Progenitor cell of endocrine pancreas (in vitro differentiated cells): ENCODE results near the gene GORASP2. TPM values are rescaled to one million over a fixed set of nuclear protein-coding genes. Genes with fewer than 3 reads are reported as not detected.

Experiments
- DNase-seq: peaks from one replicate; pipeline ENCODE4 v3.0.0; 2021; ENCODE audit warnings: low spot score; ENCODE audit not compliant: unreplicated experiment
- H3K27ac Mint-ChIP-seq: 2 replicates; pipeline ENCODE4 v1.8.0; 2021; ENCODE audit warnings: mild to moderate bottlenecking, moderate library complexity, mixed read lengths
- H3K27me3 Mint-ChIP-seq: 2 replicates; pipeline ENCODE4 v1.8.0; 2021; ENCODE audit warnings: mixed read lengths
- H3K36me3 Mint-ChIP-seq: 2 replicates; pipeline ENCODE4 v1.8.0; 2022; ENCODE audit warnings: mixed read lengths; ENCODE audit not compliant: insufficient read depth
- H3K4me1 Mint-ChIP-seq: 2 replicates; pipeline ENCODE4 v1.8.0; 2021; ENCODE audit warnings: low read depth, mixed read lengths
- H3K4me3 Mint-ChIP-seq: 2 replicates; pipeline ENCODE4 v1.8.0; 2021; ENCODE audit warnings: low read depth, mild to moderate bottlenecking, moderate library complexity, mixed read lengths
- H3K9me3 Mint-ChIP-seq: 2 replicates; pipeline ENCODE4 v1.8.0; 2021; ENCODE audit warnings: low read depth, mixed read lengths
- total RNA-seq: library from RNA; stranded (reverse); gene quantifications from 2 replicates; pipeline ENCODE4 v1.2.1, GENCODE V29; 2021
- TF ChIP-seq, protein P1 (sequence below): fragments of 200-600 bp; sonication (generic); IDR thresholded peaks from one replicate; pipeline ENCODE4 v1.5.0; 2021; ENCODE audit warnings: antibody characterized with exemption, mild to moderate bottlenecking; ENCODE audit not compliant: unreplicated experiment

Gene GORASP2
- total RNA-seq, 1 donor from 2014 or later, result 64.3 TPM

DNA sequence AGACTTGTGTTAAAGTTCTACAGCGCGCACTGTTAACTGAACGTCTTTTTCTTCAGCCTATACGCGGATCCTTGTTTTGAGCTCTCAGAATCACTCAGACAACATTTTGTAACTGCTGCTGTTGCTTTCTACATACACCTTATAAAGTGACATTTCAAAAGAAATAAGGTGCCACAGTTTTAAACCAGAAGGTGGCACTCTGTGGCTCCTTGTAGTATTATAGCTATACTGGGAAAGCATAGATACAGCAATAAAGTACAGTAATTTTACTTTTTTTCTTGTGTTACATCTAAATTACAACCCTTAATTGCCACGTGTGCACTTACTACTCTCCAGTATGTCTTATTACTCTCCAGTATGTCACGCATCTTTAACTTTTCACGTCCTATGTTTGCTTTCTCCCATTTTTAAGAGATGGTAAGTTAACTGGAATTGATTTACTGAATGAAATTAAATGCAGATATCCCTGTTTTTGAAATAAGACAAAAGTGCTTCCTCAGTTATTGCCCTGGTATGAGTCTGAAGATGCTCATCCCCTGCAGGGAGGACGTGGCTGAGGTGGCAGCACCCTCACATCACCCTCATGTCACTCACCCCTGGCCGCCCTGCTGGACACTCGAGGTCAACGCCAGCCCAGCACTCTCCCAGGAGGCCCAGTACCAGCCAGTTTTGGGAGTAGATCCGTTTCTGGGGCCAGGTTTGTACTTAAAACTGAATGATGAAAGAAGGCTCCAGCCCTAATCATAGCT lies 37.8 kb downstream of the GORASP2 start:
- Mint-ChIP-seq H3K27me3 (no peaks in the 10 kb centered on the region), H3K27ac (no peak overlapping the region), H3K4me1 (peaks cover 13% of the 10 kb centered on the region), H3K9me3 (no peaks in the 10 kb centered on the region), H3K4me3 (no peak overlapping the region), H3K36me3 (peaks cover 21% of the 10 kb centered on the region)
- TF ChIP-seq, protein P1, sequence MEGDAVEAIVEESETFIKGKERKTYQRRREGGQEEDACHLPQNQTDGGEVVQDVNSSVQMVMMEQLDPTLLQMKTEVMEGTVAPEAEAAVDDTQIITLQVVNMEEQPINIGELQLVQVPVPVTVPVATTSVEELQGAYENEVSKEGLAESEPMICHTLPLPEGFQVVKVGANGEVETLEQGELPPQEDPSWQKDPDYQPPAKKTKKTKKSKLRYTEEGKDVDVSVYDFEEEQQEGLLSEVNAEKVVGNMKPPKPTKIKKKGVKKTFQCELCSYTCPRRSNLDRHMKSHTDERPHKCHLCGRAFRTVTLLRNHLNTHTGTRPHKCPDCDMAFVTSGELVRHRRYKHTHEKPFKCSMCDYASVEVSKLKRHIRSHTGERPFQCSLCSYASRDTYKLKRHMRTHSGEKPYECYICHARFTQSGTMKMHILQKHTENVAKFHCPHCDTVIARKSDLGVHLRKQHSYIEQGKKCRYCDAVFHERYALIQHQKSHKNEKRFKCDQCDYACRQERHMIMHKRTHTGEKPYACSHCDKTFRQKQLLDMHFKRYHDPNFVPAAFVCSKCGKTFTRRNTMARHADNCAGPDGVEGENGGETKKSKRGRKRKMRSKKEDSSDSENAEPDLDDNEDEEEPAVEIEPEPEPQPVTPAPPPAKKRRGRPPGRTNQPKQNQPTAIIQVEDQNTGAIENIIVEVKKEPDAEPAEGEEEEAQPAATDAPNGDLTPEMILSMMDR, result peak; percentile 40
- no peak for DNase-seq

DNA sequence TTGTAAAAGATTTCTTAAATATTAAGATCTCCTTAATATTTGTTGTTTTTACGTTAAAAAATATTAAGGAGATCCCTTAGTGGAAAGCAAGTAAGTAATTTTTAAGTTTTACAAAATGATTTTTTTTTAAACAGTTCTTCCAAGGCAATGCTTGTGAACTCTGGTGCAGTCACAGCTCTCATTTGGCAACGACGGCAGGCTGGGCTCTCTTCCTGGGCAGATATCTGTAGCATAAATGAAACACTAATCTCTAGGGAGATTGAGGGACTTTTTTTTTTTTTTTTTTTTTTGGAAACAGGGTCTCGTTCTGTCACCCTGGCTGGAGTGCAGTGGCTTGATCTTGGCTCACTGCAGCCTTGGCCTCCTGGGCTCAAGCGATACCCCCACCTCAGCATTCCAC lies 38.5 kb downstream of the GORASP2 start:
- H3K9me3 Mint-ChIP-seq, result no peaks in the 10 kb centered on the region

DNA sequence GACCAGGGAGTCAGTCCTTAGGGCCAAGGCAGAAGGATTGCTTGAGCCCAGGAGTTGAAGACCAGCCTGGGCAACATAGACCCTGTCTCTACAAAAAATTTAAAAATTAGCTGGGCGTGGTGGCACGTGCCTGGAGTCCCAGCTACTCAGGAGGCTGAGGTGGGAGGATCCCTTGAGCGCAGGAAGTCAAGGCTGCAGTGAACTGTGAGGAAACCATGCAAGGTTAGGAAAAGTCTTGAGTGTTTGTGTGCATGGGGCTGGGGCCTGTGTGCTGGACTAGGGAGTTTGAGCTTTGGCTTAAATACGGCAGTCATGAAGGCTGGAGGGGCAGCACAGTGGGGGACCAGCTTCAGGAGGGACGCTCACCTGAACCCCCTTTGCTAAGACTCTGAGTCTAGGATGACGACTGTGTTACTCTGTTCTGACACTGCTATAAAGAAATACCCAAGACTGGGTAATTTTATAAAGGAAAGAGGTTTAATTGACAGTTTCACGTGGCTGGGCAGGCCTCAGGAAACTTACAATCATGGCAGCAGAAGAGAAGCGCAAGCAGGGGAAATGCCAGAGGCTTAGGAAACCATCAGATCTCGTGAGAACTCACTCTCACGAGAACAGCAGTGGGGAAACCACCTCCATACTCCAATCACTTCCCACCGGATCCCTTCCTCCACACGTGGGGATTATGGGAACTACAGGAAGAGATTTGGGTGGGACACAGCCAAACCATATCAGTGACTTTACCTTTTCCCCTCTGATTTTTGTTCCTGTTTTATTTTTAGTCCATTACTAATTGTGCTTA lies 39.4 kb downstream of the GORASP2 start:
- H3K36me3 Mint-ChIP-seq, result peaks cover 20% of the 10 kb centered on the region
- peak overlapping the region; percentile 59 for H3K27ac Mint-ChIP-seq
- H3K4me3 Mint-ChIP-seq, result no peak overlapping the region
- TF ChIP-seq, protein P1, result no peak
- H3K4me1 Mint-ChIP-seq, result peaks cover 17% of the 10 kb centered on the region
- H3K9me3 Mint-ChIP-seq, result no peaks in the 10 kb centered on the region
- H3K27me3 Mint-ChIP-seq, result no peaks in the 10 kb centered on the region
- no peak for DNase-seq

More for the DNA sequence above, 38.5 kb downstream of the GORASP2 start:
- Mint-ChIP-seq H3K27me3 (no peaks in the 10 kb centered on the region), H3K36me3 (peaks cover 21% of the 10 kb centered on the region), H3K4me1 (peaks cover 15% of the 10 kb centered on the region), H3K27ac (no peak overlapping the region), H3K4me3 (no peak overlapping the region)
- no peak for DNase-seq
- TF ChIP-seq, protein P1, result no peak

DNA sequence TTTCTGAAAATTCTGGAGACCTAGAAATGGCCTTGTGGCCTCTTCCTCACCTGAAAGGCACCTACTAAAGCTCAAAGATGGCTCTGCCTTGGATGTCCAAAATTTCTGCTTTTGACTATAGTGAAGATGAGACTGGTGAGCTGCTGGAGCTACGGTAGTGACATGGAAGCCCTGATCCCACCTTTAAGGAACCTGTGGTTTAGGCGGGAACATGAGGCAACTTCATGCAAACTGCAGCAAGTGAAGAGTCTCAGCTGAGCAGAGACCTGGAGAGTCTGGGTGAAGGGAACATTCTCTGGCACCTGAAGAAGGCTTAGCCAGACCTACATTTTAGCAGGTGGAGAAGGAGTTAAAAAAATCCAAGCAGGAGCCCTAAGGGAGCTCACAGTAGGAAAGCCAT lies 40.0 kb downstream of the GORASP2 start:
- Mint-ChIP-seq H3K9me3 (no peaks in the 10 kb centered on the region), H3K4me1 (peaks cover 17% of the 10 kb centered on the region), H3K27ac (peak overlapping the region; percentile 53), H3K36me3 (peaks cover 20% of the 10 kb centered on the region), H3K27me3 (no peaks in the 10 kb centered on the region), H3K4me3 (no peak overlapping the region)
- DNase-seq, result no peak
- TF ChIP-seq, protein P1, result no peak

DNA sequence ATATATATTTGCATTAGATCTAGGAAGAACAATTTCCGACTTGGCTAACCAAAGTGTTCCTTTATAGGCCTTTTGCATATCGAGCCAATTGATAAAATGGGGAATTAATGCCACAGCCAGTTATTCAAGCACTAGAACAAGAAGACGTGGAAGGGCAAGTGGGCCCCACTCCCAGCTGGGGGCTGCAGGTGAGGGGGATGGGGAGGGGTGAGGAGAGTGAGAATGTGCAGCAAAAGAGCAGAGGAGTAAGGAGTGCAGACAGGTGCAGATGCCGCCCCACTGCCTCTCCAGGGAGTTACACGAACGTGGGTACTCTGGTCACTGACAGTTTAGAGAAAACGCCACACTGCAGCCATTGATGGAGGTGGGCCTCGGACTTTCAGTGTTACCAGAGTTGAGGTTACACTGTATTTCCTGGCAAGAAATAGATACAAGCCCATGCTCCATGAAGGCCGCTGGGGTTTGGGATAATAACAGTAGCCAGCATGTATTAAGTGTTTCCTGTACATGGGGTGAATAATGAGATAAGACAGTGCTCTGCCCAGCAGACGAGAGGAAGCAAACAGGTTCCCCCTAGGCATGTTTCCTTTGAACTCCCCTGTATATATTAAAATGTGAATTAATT lies 40.9 kb downstream of the GORASP2 start:
- H3K4me3 Mint-ChIP-seq, result no peak overlapping the region
- peaks cover 4% of the 10 kb centered on the region for H3K27me3 Mint-ChIP-seq
- TF ChIP-seq, protein P1, result no peak
- H3K4me1 Mint-ChIP-seq, result peaks cover 19% of the 10 kb centered on the region
- no peak for DNase-seq
- H3K27ac Mint-ChIP-seq, result no peak overlapping the region
- H3K9me3 Mint-ChIP-seq, result no peaks in the 10 kb centered on the region
- H3K36me3 Mint-ChIP-seq, result peaks cover 17% of the 10 kb centered on the region
